ENCODE results near the gene ATP1A2.
"Not testable (repeated sequence)": the region's sequence is repeated elsewhere in the genome, so short reads cannot be mapped to it uniquely, and the experiment has no call there.

ATP1A2 gene

DNA sequence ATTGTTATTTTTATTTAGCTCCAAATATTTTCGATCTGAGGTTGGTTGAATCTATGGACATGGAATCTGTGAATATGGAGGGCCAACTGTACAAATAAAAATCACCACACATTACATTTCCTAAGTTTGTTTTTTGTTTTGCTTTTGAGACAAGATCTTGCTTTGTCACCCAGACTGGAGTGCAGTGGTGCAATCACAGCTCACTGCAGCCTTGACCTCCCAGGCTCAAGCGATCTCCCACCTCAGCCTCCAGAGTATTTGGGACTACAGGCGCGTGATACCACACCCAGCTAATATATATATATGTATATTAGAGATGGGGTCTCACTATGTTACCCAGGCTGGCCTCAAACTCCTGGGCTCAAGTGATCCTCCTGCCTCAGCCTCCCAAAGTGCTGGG lies 10.8 kb downstream of the ATP1A2 start:
- not testable (repeated sequence) for DNase-seq

DNA sequence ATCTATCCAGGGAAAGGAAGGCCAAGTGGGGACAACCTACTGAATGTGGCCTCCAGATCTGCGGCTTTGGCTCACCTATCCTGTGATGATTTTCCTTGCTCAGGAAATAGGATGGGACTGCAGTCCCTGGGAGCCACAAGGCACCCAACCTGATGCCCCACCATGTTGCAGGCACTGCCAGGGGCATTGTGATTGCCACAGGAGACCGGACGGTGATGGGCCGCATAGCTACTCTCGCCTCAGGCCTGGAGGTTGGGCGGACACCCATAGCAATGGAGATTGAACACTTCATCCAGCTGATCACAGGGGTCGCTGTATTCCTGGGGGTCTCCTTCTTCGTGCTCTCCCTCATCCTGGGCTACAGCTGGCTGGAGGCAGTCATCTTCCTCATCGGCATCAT lies 11.8 kb downstream of the ATP1A2 start:
- no peak for DNase-seq

GRCh38 chr1:160127865-160128523 lies 12.4 kb downstream of the ATP1A2 start:
- no peak for DNase-seq

- no peak for DNase-seq
These were observed 13.1 kb downstream of the ATP1A2 start for GRCh38 chr1:160128636-160129035.

- DNase-seq, result no peak
These were observed 13.5 kb downstream of the ATP1A2 start for GRCh38 chr1:160129046-160129445.

- DNase-seq, result no peak
These were observed 14.0 kb downstream of the ATP1A2 start for GRCh38 chr1:160129558-160129957.

GRCh38 chr1:160129966-160130365 lies 14.4 kb downstream of the ATP1A2 start:
- no peak for DNase-seq

DNA sequence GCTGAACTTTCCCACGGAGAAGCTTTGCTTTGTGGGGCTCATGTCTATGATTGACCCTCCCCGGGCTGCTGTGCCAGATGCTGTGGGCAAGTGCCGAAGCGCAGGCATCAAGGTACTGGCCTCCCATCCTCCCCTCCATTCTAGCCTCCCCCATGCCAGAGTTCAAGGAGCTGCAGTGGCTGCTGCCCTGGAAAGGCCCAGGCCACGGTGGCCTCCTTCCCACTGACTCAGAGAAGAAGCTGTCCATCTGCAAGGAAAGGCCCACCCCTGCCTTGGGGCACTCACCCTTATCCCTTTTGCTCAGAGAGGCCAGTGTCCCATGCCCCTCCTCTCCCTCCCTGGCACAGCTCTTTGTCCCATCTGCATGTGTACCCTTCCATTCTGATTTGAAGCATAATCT lies 14.9 kb downstream of the ATP1A2 start:
- no peak for DNase-seq

DNA sequence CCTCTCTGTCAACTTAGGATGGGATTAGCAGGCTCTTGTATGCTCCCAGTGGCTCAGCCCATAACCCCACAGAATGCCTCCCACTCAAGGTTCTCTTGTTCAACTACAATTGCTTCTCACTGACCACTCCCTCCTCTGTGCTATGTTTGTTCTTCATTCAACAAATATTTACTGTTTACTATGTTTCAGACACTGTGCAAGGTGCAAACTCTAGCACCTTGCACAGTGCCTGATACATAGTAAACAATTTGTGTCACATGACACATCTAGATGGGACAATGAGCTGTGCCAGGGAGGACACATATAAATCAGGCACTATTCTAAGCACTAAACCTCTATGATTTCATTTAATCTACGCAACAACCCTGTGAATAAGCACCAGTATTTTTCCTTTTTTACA lies 15.4 kb downstream of the ATP1A2 start:
- DNase-seq, result no peak

DNA sequence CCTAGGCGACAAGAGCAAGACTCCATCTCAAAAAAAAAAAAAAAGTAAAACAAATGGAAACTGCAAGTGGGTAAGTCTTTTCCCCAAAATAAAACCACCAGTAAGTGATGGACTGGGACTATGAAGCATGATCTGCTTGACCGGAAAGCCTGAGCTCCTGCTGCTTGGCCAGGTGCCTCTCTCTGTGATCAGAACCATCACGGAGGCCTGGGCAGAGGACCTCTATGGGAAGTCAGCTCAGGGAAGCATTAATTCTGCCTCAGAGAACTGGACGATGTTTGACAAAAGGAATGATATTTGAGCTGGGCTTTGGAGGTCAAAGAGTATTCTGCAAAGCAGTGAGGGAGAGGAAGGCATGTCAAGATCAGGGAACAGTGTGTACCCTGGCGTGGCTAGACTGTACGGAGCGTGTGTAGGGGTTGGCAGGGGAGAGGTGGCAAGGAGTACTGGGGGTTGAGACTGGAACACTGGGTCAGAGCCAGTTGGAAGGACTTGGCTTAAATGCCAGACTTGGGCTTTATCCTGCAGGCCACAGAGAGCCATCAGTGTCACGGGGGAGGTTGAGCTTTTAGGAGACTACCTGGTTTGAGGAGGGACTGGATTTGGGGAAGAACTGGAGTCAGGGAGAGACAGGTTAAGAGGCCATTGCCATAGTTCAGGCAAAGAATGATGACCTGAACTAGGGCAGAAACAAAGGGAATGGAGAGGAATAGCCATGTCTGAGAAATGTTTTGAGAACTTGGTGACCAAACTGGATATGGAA lies 16.4 kb downstream of the ATP1A2 start:
- DNase-seq, result no peak

GRCh38 chr1:160133990-160134770 lies 18.6 kb downstream of the ATP1A2 start:
- DNase-seq, result no peak

- no peak for DNase-seq
These were observed 19.4 kb downstream of the ATP1A2 start for GRCh38 chr1:160134791-160135572.

DNA sequence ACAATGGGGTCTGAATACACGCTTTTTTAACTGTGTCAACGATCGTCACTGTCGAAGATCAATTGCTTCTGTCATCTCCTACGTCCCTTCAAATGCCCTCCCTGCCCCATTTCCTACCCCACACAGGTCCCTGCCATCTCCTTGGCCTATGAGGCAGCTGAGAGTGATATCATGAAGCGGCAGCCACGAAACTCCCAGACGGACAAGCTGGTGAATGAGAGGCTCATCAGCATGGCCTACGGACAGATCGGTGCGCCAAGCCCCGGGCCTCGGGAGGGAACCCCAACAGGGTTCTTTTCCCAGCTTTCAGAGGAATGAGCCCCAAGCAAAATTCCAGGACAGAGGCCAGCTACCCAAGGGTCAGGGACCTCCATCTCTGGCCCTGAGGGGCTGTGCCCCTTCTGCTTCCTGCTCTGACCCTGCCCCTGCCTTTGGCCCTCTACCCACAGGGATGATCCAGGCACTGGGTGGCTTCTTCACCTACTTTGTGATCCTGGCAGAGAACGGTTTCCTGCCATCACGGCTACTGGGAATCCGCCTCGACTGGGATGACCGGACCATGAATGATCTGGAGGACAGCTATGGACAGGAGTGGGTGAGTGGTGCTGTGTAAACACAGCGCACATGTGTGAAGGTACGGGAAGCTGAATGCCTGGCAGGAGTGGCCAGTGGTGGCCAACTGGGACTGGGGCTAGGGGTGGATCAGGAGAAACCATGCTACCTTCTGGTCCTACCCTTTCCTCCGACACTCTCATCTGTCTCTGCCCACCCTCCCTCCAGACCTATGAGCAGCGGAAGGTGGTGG lies 20.8 kb downstream of the ATP1A2 start:
- DNase-seq, result no peak

- DNase-seq, result no peak
These were observed 21.3 kb downstream of the ATP1A2 start for GRCh38 chr1:160136926-160137200.

DNA sequence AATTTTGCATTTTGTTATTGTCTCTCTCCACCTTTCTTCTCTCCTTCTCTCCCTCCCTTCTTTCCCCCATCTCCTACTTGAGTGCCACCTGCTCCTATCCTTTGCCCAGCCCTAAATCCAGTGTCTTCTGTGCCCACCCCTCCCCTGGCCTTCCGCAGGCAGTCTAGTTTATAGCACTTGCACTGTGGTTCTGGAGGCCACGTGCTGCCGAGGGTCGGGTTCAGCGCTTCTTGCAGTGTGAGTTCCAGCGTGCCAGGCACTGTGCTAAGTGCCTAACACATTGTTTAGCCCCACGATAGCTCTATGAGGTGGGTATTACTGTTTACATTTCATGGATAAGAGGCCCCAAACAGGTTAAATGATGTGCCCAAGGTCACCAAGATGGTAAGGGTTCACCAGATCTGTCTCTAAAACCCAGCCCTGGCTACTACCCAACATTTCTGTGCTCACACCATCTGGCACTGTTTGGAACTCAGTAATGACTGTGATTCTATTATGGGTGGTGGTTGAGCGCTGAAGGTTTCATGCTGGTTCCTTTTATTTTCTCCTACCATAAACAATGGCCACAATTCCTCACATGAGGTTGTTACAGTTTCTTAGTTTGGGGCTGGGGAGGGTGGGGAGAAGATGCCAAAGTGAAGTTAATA lies 21.8 kb downstream of the ATP1A2 start:
- DNase-seq, result no peak

DNA sequence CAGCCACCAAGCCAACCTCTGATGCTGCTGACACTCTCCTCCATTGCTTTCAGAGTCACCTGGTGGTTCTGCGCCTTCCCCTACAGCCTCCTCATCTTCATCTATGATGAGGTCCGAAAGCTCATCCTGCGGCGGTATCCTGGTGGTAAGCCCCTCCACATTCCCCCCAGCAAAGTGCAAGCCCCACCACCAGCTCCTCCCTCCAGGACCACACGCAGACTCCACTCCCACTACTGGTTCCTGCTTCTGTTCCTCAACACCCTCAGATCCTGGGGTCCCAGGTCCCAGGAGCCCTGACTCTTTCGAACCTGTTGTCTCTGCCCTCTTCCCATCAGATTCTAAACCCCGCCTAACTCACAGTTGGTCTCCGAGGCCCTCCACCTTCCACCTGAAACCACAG lies 24.3 kb downstream of the ATP1A2 start:
- DNase-seq, result no peak

- DNase-seq, result no peak
These were observed 28.1 kb downstream of the ATP1A2 start for GRCh38 chr1:160143695-160144094.

DNA sequence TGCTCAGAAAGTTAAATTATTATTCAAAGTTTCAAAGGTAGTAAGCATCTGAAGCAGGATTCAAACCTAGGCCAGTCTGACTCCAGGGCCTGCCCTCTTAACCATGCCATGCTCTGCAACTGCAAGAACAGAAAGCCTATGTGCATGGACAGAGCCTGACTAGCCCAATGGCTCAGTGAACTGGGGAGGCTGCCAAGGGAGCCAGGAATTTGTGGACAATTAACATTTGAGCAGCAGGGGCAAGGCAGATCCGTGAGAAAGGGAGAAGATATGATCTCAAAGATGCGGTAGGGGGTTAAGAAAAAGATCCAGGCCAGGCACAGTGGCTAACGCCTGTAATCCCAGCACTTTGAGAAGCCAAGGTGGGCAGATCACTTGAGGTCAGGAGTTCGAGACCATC lies 29.4 kb downstream of the ATP1A2 start:
- no peak for DNase-seq

DNA sequence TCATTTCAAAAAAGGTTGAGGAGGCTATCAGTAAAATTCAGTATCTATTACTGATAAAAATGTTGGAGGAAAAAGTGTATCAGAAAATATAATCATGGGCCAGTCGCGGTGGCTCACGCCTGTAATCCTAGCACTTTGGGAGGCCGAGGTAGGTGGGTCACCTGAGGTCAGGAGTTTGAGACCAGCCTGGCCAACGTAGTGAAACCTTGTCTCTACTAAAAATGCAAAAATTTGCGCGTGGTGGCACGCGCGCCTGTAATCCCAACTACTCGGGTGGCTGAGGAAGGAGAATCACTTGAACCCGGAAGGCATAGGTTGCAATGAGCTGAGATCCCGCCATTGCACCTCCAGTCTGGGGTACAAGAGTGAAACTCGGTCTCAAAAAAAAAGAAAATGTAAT lies 30.5 kb downstream of the ATP1A2 start:
- DNase-seq, result no peak

DNA sequence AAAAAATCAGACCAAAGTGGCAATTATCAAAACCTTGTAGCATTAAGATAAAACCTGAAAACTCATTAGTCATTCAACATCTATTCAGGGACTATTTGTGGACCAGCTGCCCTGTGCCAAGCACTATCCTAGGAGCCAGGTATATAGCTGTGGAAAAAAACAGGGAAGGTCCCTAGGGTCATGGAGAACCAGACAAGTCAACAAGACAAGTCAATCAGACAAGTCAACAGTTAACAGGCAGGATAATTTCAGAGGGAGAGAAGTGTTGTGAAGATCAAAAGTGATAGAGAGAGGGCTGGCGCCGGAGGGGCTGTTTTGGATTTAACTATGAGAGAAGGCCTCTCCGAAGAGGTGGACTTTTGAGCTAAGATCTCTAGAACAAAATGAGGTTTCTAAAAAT lies 32.6 kb downstream of the ATP1A2 start:
- DNase-seq, result no peak

DNA sequence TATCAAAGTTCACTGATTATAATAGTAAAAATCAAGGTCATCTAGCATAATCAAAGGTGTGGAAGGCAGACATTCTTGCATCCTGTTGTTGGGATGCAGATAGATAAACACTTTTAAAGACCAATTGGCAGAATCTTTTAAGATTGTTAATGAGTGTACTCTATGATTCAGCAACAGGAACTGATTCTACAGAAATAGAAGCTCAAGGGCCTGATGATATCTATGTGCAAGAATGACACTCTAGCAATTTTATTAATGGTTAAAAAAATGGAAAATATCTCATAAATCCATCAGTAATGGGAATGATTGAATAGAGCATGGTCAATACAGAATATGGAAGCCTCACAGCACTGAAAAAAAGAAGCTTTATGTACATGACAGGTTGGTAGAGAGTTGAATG lies 33.7 kb downstream of the ATP1A2 start:
- DNase-seq, result no peak

GRCh38 chr1:160149716-160150115 lies 34.2 kb downstream of the ATP1A2 start:
- DNase-seq, result no peak
